WTC11 (cell line): ENCODE measurements around the gene CIT.

Source experiments
- CREB1 ChIP-seq: sonication (generic); formaldehyde crosslinking; IDR thresholded peaks from 2 replicates; pipeline ENCODE4 v1.8.0; 2023; ENCODE audit warnings: mild to moderate bottlenecking, missing genetic modification reagents
- ESRRA ChIP-seq: sonication (generic); formaldehyde crosslinking; IDR thresholded peaks from 2 replicates; pipeline ENCODE4 v1.8.1; 2022; ENCODE audit warnings: mild to moderate bottlenecking, missing genetic modification reagents, borderline replicate concordance
- JUN ChIP-seq: sonication (generic); formaldehyde crosslinking; IDR thresholded peaks from 2 replicates; pipeline ENCODE4 v1.8.0; 2023; ENCODE audit warnings: mild to moderate bottlenecking, missing genetic modification reagents
- TCF7 ChIP-seq: sonication (generic); formaldehyde crosslinking; IDR thresholded peaks from 2 replicates; pipeline ENCODE4 v1.8.0; 2022; ENCODE audit warnings: mild to moderate bottlenecking, low read depth, missing genetic modification reagents, moderate library complexity
- ZNF263 ChIP-seq: sonication (generic); formaldehyde crosslinking; IDR thresholded peaks from 2 replicates; pipeline ENCODE4 v1.8.1; 2022; ENCODE audit warnings: low read depth, mild to moderate bottlenecking, moderate library complexity, missing genetic modification reagents
- TF ChIP-seq, protein P1 (sequence below): fragments of 200-600 bp; IDR thresholded peaks from 2 replicates; pipeline ENCODE4 v1.8.0; 2022; ENCODE audit warnings: antibody characterized with exemption
- TF ChIP-seq, protein P2 (sequence below): sonication (generic); formaldehyde crosslinking; IDR thresholded peaks from 2 replicates; pipeline ENCODE4 v1.8.0; 2022; ENCODE audit warnings: missing genetic modification reagents
- TF ChIP-seq, protein P3 (sequence below): sonication (generic); formaldehyde crosslinking; IDR thresholded peaks from 2 replicates; pipeline ENCODE4 v1.8.1; 2023; ENCODE audit warnings: mild to moderate bottlenecking, missing genetic modification reagents
- TF ChIP-seq, protein P4 (sequence below): sonication (generic); formaldehyde crosslinking; conservative IDR thresholded peaks from 2 replicates; pipeline ENCODE4 v1.8.1; 2022; ENCODE audit warnings: mild to moderate bottlenecking, missing genetic modification reagents
- TF ChIP-seq, protein P5 (sequence below): sonication (generic); formaldehyde crosslinking; IDR thresholded peaks from 2 replicates; pipeline ENCODE4 v1.8.1; 2023; ENCODE audit warnings: mild to moderate bottlenecking, moderate library complexity, missing genetic modification reagents
- TF ChIP-seq, protein P6 (sequence below): fragments of 250-450 bp; sonication (Bioruptor Pico); IDR thresholded peaks from 2 replicates; pipeline ENCODE4 v1.9.0; 2021; ENCODE audit warnings: moderate library complexity, mild to moderate bottlenecking, inconsistent platforms, borderline replicate concordance

DNA sequence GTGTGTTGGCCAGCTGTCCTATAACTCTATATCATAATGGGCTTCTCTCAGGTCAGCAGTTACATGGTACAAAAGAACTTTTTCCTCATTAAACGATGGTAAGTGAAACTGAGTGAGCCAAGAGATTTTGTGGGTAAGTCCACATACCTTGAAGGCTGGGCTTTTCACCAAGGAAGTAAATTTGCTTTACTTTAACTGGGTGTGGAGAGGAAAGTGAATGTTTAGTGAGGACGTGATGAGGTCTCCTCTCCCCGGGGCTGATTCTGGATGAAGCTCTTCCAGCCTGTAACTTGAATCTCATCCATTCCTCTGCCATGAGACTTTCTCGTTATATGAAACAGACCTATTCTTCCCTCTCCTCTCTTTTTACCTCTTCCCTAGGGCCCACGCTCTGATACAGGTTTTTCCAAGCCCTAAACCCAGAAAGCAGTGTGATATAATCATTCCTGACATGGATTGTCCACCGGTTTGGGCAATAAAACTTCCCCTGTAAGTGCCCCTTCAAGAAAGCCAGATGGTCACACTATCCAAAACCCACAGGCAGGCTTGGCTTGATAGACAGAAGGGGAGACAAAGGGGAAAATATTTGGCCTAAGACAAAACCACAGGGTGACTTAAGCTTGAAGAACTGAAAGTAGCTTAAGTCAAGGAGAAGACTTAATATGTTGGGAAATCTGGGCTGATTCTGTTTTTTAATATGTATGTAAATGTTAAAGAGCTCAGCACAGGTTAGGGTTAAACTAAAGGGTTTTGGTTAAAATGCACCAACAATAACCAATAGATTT, 50.3 kb downstream of the CIT start:
- TF ChIP-seq, protein P1, sequence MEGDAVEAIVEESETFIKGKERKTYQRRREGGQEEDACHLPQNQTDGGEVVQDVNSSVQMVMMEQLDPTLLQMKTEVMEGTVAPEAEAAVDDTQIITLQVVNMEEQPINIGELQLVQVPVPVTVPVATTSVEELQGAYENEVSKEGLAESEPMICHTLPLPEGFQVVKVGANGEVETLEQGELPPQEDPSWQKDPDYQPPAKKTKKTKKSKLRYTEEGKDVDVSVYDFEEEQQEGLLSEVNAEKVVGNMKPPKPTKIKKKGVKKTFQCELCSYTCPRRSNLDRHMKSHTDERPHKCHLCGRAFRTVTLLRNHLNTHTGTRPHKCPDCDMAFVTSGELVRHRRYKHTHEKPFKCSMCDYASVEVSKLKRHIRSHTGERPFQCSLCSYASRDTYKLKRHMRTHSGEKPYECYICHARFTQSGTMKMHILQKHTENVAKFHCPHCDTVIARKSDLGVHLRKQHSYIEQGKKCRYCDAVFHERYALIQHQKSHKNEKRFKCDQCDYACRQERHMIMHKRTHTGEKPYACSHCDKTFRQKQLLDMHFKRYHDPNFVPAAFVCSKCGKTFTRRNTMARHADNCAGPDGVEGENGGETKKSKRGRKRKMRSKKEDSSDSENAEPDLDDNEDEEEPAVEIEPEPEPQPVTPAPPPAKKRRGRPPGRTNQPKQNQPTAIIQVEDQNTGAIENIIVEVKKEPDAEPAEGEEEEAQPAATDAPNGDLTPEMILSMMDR = no peak
- TF ChIP-seq ZNF263 (CRISPR knock-in tag) (no peak), TCF7 (CRISPR knock-in tag) (no peak), JUN (no peak), CREB1 (CRISPR knock-in tag) (no peak), ESRRA (no peak)
- TF ChIP-seq, protein P2, sequence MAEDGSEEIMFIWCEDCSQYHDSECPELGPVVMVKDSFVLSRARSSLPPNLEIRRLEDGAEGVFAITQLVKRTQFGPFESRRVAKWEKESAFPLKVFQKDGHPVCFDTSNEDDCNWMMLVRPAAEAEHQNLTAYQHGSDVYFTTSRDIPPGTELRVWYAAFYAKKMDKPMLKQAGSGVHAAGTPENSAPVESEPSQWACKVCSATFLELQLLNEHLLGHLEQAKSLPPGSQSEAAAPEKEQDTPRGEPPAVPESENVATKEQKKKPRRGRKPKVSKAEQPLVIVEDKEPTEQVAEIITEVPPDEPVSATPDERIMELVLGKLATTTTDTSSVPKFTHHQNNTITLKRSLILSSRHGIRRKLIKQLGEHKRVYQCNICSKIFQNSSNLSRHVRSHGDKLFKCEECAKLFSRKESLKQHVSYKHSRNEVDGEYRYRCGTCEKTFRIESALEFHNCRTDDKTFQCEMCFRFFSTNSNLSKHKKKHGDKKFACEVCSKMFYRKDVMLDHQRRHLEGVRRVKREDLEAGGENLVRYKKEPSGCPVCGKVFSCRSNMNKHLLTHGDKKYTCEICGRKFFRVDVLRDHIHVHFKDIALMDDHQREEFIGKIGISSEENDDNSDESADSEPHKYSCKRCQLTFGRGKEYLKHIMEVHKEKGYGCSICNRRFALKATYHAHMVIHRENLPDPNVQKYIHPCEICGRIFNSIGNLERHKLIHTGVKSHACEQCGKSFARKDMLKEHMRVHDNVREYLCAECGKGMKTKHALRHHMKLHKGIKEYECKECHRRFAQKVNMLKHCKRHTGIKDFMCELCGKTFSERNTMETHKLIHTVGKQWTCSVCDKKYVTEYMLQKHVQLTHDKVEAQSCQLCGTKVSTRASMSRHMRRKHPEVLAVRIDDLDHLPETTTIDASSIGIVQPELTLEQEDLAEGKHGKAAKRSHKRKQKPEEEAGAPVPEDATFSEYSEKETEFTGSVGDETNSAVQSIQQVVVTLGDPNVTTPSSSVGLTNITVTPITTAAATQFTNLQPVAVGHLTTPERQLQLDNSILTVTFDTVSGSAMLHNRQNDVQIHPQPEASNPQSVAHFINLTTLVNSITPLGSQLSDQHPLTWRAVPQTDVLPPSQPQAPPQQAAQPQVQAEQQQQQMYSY = no peak
- TF ChIP-seq, protein P3, sequence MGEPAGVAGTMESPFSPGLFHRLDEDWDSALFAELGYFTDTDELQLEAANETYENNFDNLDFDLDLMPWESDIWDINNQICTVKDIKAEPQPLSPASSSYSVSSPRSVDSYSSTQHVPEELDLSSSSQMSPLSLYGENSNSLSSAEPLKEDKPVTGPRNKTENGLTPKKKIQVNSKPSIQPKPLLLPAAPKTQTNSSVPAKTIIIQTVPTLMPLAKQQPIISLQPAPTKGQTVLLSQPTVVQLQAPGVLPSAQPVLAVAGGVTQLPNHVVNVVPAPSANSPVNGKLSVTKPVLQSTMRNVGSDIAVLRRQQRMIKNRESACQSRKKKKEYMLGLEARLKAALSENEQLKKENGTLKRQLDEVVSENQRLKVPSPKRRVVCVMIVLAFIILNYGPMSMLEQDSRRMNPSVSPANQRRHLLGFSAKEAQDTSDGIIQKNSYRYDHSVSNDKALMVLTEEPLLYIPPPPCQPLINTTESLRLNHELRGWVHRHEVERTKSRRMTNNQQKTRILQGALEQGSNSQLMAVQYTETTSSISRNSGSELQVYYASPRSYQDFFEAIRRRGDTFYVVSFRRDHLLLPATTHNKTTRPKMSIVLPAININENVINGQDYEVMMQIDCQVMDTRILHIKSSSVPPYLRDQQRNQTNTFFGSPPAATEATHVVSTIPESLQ (CRISPR knock-in tag) = no peak
- TF ChIP-seq, protein P4, sequence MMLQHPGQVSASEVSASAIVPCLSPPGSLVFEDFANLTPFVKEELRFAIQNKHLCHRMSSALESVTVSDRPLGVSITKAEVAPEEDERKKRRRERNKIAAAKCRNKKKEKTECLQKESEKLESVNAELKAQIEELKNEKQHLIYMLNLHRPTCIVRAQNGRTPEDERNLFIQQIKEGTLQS (CRISPR knock-in tag) = no peak
- TF ChIP-seq, protein P5, sequence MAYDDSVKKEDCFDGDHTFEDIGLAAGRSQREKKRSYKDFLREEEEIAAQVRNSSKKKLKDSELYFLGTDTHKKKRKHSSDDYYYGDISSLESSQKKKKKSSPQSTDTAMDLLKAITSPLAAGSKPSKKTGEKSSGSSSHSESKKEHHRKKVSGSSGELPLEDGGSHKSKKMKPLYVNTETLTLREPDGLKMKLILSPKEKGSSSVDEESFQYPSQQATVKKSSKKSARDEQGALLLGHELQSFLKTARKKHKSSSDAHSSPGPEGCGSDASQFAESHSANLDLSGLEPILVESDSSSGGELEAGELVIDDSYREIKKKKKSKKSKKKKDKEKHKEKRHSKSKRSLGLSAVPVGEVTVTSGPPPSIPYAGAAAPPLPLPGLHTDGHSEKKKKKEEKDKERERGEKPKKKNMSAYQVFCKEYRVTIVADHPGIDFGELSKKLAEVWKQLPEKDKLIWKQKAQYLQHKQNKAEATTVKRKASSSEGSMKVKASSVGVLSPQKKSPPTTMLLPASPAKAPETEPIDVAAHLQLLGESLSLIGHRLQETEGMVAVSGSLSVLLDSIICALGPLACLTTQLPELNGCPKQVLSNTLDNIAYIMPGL (CRISPR knock-in tag) = no peak
- TF ChIP-seq, protein P6, sequence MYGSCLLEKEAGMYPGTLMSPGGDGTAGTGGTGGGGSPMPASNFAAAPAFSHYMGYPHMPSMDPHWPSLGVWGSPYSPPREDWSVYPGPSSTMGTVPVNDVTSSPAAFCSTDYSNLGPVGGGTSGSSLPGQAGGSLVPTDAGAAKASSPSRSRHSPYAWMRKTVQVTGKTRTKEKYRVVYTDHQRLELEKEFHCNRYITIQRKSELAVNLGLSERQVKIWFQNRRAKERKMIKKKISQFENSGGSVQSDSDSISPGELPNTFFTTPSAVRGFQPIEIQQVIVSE (CRISPR knock-in tag) = no peak
